ENCODE results near the gene SNX27.

GRCh38 chr1:151611288-151611790, 511 bp upstream of the SNX27 start:
- peak in 2 of 4 donors; percentile 91 to 98 for TF ChIP-seq EP300 (IDR thresholded peaks at IDR 0.05)
- peak in 2 of 6 experiments; percentile 22 to 26 for TF ChIP-seq CTCF (IDR thresholded peaks at IDR 0.05)
- TF ChIP-seq POLR2A (IDR thresholded peaks at IDR 0.05): peak in 1 of 4 donors; percentile 17
- peak; percentile 71 to 96 for TF ChIP-seq POLR2AphosphoS5 (IDR thresholded peaks at IDR 0.05)
